Glutamatergic neuron (in vitro differentiated cells): ENCODE data around the gene PARG. TPM values are rescaled to one million over a fixed set of nuclear protein-coding genes. Genes with fewer than 3 reads are reported as not detected.
"Not testable (repeated sequence)": the region's sequence is repeated elsewhere in the genome, so short reads cannot be mapped to it uniquely, and the experiment has no call there.

Experiments
- DNase-seq: peaks from one replicate; pipeline ENCODE4 v3.0.0; 2022
- H3K27ac Mint-ChIP-seq: one replicate; pipeline ENCODE4 v1.8.0; 2020; ENCODE audit warnings: mild to moderate bottlenecking, mixed read lengths, inconsistent platforms; ENCODE audit not compliant: unreplicated experiment
- H3K27me3 Mint-ChIP-seq: one replicate; pipeline ENCODE4 v1.8.0; 2020; ENCODE audit warnings: mild to moderate bottlenecking, moderate library complexity, mixed read lengths, inconsistent platforms; ENCODE audit not compliant: unreplicated experiment
- H3K36me3 Mint-ChIP-seq: one replicate; pipeline ENCODE4 v1.8.0; 2020; ENCODE audit warnings: mild to moderate bottlenecking, mixed read lengths, inconsistent platforms; ENCODE audit not compliant: unreplicated experiment
- H3K4me1 Mint-ChIP-seq: one replicate; pipeline ENCODE4 v1.8.0; 2020; ENCODE audit warnings: mild to moderate bottlenecking, low read depth, mixed read lengths, inconsistent platforms; ENCODE audit not compliant: unreplicated experiment
- H3K4me3 Mint-ChIP-seq: one replicate; pipeline ENCODE4 v1.8.0; 2020; ENCODE audit warnings: mild to moderate bottlenecking, mixed read lengths, inconsistent platforms; ENCODE audit not compliant: unreplicated experiment
- H3K9me3 Mint-ChIP-seq: one replicate; pipeline ENCODE4 v1.8.0; 2020; ENCODE audit warnings: mild to moderate bottlenecking, moderate library complexity, mixed read lengths, inconsistent platforms; ENCODE audit not compliant: unreplicated experiment
- CTCF ChIP-seq: fragments of 200-600 bp; sonication (generic); IDR thresholded peaks from one replicate; pipeline ENCODE4 v1.5.0; 2021; ENCODE audit not compliant: partially characterized antibody, unreplicated experiment
- total RNA-seq: library from RNA; stranded (reverse); fragmentation: NEBNext Ultra II Directional; extraction: Animal tissue kit (Norgen Biotek cat#: 25700); gene quantifications from one replicate; pipeline ENCODE4 v1.2.1, GENCODE V29; 2021; ENCODE audit not compliant: unreplicated experiment

Gene PARG
- total RNA-seq, 1 donor from 2014 or later: 53.3 TPM

DNA sequence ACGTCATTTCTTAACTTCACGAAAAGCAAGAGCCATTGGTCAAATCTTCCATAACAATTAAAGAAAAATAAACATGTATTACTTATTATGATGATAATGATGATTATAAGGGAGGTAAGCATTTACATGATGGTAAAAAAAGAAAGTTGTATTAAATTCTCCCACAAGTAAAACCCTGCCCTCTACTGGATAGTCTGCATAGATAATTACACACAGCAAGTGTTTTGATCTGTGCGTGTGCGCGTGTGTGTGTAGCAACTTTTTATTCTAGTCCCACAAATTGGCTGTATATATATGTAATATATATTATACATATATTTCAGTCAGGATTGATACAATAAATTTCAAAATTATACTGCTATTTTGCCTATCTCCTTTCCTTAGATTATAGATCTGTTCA lies 51.8 kb downstream of the PARG start:
- not testable (repeated sequence) for DNase-seq, H3K36me3 Mint-ChIP-seq, H3K4me3 Mint-ChIP-seq, H3K27ac Mint-ChIP-seq, H3K27me3 Mint-ChIP-seq, H3K9me3 Mint-ChIP-seq, H3K4me1 Mint-ChIP-seq
- TF ChIP-seq CTCF: peak; percentile 25

GRCh38 chr10:49884739-49885331 lies 57.0 kb downstream of the PARG start:
- not testable (repeated sequence) for H3K27me3 Mint-ChIP-seq, DNase-seq, H3K4me1 Mint-ChIP-seq, H3K4me3 Mint-ChIP-seq, H3K36me3 Mint-ChIP-seq, H3K9me3 Mint-ChIP-seq, H3K27ac Mint-ChIP-seq

GRCh38 chr10:49883852-49884251 lies 58.0 kb downstream of the PARG start:
- not testable (repeated sequence) for H3K27me3 Mint-ChIP-seq, H3K9me3 Mint-ChIP-seq, H3K27ac Mint-ChIP-seq, H3K36me3 Mint-ChIP-seq, DNase-seq, H3K4me1 Mint-ChIP-seq, H3K4me3 Mint-ChIP-seq

- H3K27ac Mint-ChIP-seq, H3K4me1 Mint-ChIP-seq, H3K27me3 Mint-ChIP-seq, H3K36me3 Mint-ChIP-seq, DNase-seq, H3K9me3 Mint-ChIP-seq, H3K4me3 Mint-ChIP-seq: not testable (repeated sequence)
Measured at GRCh38 chr10:49882327-49882726, 59.5 kb downstream of the PARG start.

- not testable (repeated sequence) for DNase-seq, H3K36me3 Mint-ChIP-seq, H3K27ac Mint-ChIP-seq, H3K9me3 Mint-ChIP-seq, H3K27me3 Mint-ChIP-seq, H3K4me3 Mint-ChIP-seq, H3K4me1 Mint-ChIP-seq
Measured at GRCh38 chr10:49872740-49873139, 69.1 kb downstream of the PARG start.

- not testable (repeated sequence) for H3K9me3 Mint-ChIP-seq, H3K4me3 Mint-ChIP-seq, H3K27ac Mint-ChIP-seq, DNase-seq, H3K4me1 Mint-ChIP-seq, H3K27me3 Mint-ChIP-seq, H3K36me3 Mint-ChIP-seq
Measured at GRCh38 chr10:49871462-49871861, 70.4 kb downstream of the PARG start.

- not testable (repeated sequence) for H3K4me1 Mint-ChIP-seq, H3K27me3 Mint-ChIP-seq, H3K27ac Mint-ChIP-seq, DNase-seq, H3K4me3 Mint-ChIP-seq, H3K36me3 Mint-ChIP-seq, H3K9me3 Mint-ChIP-seq
Measured at GRCh38 chr10:49859933-49860332, 81.9 kb downstream of the PARG start.

DNA sequence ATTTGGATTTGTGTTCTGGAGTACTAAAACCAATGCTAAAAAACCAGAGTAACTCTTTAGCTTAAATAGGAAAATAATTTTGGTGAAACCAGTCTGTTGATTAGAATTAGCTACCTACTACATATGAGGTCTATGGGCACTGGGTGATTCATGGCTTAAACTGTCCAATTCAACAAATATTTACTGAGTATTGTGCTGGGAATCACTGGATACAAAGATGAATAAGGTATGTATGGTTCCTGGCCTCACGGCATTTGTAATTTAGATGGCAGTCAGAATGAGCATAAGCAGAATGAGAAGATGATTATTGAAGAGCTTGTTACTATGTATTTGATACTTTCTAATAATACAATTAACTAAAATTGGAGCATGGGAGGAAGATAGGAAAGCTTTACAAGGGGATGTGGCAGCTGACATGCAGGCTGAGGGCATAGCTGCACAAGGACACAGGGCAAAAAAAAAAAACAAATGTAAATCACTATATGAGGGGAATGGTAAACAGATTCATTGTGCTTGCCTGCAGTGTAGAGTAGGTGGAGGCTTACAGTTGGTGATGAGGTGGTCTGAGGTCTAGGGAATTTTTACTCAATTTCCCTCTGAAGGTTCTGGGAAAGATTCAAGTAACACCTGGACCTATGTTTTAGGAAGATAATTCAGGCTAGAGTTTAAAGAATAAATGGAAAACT lies 83.0 kb downstream of the PARG start:
- not testable (repeated sequence) for H3K27ac Mint-ChIP-seq, H3K27me3 Mint-ChIP-seq, H3K4me1 Mint-ChIP-seq, H3K36me3 Mint-ChIP-seq, DNase-seq, H3K4me3 Mint-ChIP-seq, H3K9me3 Mint-ChIP-seq

GRCh38 chr10:49849520-49849919 lies 92.3 kb downstream of the PARG start:
- not testable (repeated sequence) for H3K27me3 Mint-ChIP-seq, H3K9me3 Mint-ChIP-seq, H3K27ac Mint-ChIP-seq, DNase-seq, H3K36me3 Mint-ChIP-seq, H3K4me1 Mint-ChIP-seq, H3K4me3 Mint-ChIP-seq
